Measurements from ENCODE around the gene MYO1E. TPM values are rescaled to one million over a fixed set of nuclear protein-coding genes. Genes with fewer than 3 reads are reported as not detected.

The MYO1E gene
- total and polyA plus RNA-seq, 2 of the 8 experiments (the other 6 are each of a cell fraction or from before 2014, with no cell fraction given), result 19.6 to 142 TPM

GRCh38 chr15:59177317-59177660 is 195.4 kb downstream of the MYO1E start:
- Histone ChIP-seq H4K91ac (replicated peaks; ENCODE audit: insufficient read length, low read length) (no peak overlapping the region), H2BK15ac (ENCODE audit: low read length) (no peak overlapping the region), H3K14ac (ENCODE audit: insufficient read length) (no peak overlapping the region), H3K23ac (ENCODE audit: insufficient read length) (no peak overlapping the region), H3K4me3 (ENCODE audit: extremely low read depth in 1 of 4, insufficient read depth in 2 of 4, low read depth in 3 of 4, low read length in 4 of 4) (no peak overlapping the region), H3K4me1 (replicated peaks in 1 of 4; ENCODE audit: control insufficient read depth in 3 of 4, insufficient read depth in 4 of 4, low read length in 3 of 4) (no peaks in the 10 kb centered on the region), H3K27me3 (replicated peaks in 1 of 4; ENCODE audit: control insufficient read depth in 3 of 4, extremely low read depth in 1 of 4, insufficient read depth in 3 of 4, low read length in 3 of 4) (no peaks in the 10 kb centered on the region), H3K56ac (replicated peaks; ENCODE audit: insufficient read length, low read depth, low read length) (no peak overlapping the region), H4K5ac (ENCODE audit: insufficient read length, low read depth, low read length) (no peak overlapping the region), H2BK120ac (replicated peaks; ENCODE audit: low read depth, low read length) (no peak overlapping the region), H3K4ac (replicated peaks; ENCODE audit: insufficient read length, low read depth, low read length) (no peak overlapping the region), H3K18ac (ENCODE audit: extremely low read depth, low read length) (no peak overlapping the region), H3K9ac (replicated peaks in 1 of 4; ENCODE audit: extremely low read depth in 1 of 4, low read depth in 3 of 4, low read length in 3 of 4) (no peak overlapping the region), H3K23me2 (ENCODE audit: low read depth, low read length) (no peaks in the 10 kb centered on the region), H2BK20ac (ENCODE audit: low read length) (no peak overlapping the region), H2BK12ac (ENCODE audit: low read depth, low read length) (no peak overlapping the region), H4K8ac (ENCODE audit: extremely low read depth, insufficient read depth, low read length) (no peak overlapping the region), H2AK5ac (ENCODE audit: low read depth, low read length) (no peak overlapping the region), H2AFZ (ENCODE audit: low read length) (no peak overlapping the region), H4K20me1 (replicated peaks in 1 of 2; ENCODE audit: control insufficient read depth in 1 of 2, insufficient read depth in 2 of 2, low read length in 2 of 2) (peaks cover 0 to 1% of the 10 kb centered on the region in 2 experiments), H3K27ac (ENCODE audit: low read depth, low read length) (no peak overlapping the region), H3K4me2 (ENCODE audit: insufficient read depth in 1 of 2, low read depth in 2 of 2, low read length in 2 of 2) (no peak overlapping the region), H2BK5ac (ENCODE audit: low read depth, low read length) (no peak overlapping the region), H3K79me2 (ENCODE audit: control insufficient read depth in 1 of 2, insufficient read depth in 2 of 2, low read length in 2 of 2) (no peaks in the 10 kb centered on the region), H3K36me3 (ENCODE audit: control insufficient read depth in 2 of 4, insufficient read depth in 4 of 4, low read length in 3 of 4) (peaks cover 2 to 30% (median 11%) of the 10 kb centered on the region in 4 experiments; a peak in 7 of 8 replicates), H3K79me1 (ENCODE audit: low read depth, low read length) (no peaks in the 10 kb centered on the region), H3K9me3 (ENCODE audit: insufficient read depth in 2 of 2, low read depth in 1 of 2, low read length in 1 of 2) (peaks cover 2 to 4% of the 10 kb centered on the region in 2 experiments; a peak in 1 of 4 replicates)
- TF ChIP-seq CTBP2 (IDR thresholded peaks at IDR 0.05; ENCODE audit: borderline replicate concordance, insufficient read depth, insufficient read length, low read length), result no peak
- no peak for TF ChIP-seq HDAC6 (IDR thresholded peaks at IDR 0.05; ENCODE audit: low read depth, low read length)
- no peak for TF ChIP-seq SP1 (IDR thresholded peaks at IDR 0.05; ENCODE audit: low read depth, low read length)
- ChIA-PET POLR2A (ENCODE audit: partially characterized antibody) (no interaction called here), CTCF (ENCODE audit: partially characterized antibody) (interaction anchor here (1.0 to 1.6 kb wide), 2 partner anchors 13 to 323 kb away, joined by 3 to 5 read pairs; no protein-coding TSS in a partner anchor)
- FAIRE-seq (no peak), DNase-seq (ENCODE audit: low read depth in 1 of 2, low spot score in 2 of 2) (no peak)
- 94% methylated on average over 4 of the region's 4 CpGs; no CpG with 5 or more reads in 1 of the 2 experiments for WGBS, 2 experiments (ENCODE audit: extremely low coverage in 1 of 2, insufficient coverage in 1 of 2, insufficient read length in 1 of 2, insufficient replicate concordance in 2 of 2, low coverage in 1 of 2, low lambda C conversion rate in 2 of 2, missing lambda C conversion rate in 1 of 2)
